Amygdala (tissue), 56 donors: Measurements from ENCODE around the gene ANKRD24.
"Not testable (repeated sequence)": the region's sequence is repeated elsewhere in the genome, so short reads cannot be mapped to it uniquely, and the experiment has no call there.

Source experiments
- DNase-seq, 56 donors: peaks; one replicate each; lab custom pipeline; 2025; lab: John Stamatoyannopoulos, UW

Gene ANKRD24

DNA sequence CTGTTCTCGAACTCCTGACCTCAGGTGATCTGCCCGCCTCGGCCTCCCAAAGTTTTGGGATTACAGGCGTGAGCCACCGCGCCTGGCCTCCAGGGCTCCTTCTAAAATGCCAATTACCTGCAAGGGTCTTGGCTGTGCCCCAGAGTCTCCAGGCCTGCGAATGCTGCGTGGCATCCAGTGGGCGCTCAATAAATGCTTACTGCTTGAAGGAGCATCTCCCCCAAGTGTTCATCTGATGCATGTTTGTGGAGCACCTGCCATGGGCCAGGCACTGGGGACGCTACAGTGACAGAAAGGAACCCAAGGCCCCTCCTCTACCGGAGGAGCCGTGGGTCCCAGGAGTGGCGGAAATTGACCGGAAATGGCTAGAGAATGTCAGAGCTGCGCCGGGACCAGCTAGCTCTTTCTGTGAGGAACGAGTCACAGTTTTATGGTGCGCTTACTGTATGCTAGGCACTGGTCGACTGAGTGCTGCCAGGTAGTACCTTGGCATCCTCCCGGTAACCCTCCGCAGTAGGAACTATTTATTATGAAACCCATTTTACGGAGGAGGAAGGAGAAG is 14.2 kb downstream of the ANKRD24 start:
- DNase-seq = no peak

DNA sequence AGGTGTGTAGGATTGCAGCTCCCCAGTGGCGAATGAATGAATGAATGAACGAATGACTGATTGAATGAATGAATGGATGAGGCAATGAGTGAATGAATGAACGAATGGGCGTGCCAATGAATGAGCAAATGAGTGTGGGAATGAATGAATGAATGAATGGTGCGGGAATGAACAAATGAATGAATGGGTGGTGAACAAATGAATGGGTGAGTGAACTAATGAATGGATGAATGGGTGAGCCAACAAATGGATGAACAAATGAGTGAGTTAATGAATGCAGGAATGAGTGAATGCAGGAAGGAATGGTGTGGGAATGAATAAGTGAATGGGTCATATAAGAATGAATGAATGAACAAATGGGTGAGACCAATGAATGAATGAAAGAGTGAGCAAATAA is 14.7 kb downstream of the ANKRD24 start:
- no peak for DNase-seq

DNA sequence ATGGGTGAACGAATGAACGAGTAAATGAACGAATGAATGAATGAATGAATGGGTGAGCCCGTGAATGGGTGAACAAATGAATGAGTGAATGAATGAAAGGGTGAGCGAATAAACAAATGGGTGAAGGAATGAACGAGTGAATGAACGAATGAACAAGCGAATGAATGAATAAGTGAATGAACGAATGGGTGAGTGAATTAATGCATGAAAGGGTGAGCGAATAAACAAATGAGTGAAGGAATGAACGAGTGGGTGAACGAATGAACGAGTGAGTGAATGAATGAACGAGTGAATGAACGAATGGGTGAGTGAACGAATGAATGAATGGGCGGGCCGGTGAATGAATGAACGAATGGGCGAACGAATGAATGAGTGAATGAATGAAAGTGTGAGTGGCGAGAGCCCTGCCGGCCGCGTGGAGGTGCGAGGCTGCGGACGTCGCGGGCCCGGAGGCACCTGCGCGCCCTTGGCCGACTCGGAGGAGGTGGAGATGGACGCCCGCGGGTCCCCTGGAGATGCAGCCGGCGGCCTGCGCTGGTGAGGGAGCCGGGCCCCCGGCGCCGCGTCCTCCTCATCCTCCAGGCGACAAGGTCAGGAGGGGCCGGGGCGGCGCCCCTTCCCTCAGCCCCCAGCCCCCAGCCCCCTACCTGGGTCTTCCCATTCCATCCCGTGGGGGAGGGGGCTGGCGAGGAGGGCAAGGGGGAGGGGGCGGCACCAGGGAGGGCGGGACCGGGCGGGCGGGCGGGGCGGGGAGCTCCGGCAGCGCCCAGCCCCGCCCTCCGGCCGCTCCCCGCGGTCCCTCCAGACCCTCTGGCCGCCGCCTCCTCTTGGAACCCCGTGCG is 15.4 kb downstream of the ANKRD24 start:
- DNase-seq = peak in 1 of 56 donors; percentile 17

GRCh38 chr19:4198467-4199126 is 16.1 kb downstream of the ANKRD24 start:
- peak in 1 of 56 donors; percentile 17 for DNase-seq

GRCh38 chr19:4199699-4200293 is 17.3 kb downstream of the ANKRD24 start:
- DNase-seq = no peak

GRCh38 chr19:4200940-4201542 is 18.6 kb downstream of the ANKRD24 start:
- no peak for DNase-seq

DNA sequence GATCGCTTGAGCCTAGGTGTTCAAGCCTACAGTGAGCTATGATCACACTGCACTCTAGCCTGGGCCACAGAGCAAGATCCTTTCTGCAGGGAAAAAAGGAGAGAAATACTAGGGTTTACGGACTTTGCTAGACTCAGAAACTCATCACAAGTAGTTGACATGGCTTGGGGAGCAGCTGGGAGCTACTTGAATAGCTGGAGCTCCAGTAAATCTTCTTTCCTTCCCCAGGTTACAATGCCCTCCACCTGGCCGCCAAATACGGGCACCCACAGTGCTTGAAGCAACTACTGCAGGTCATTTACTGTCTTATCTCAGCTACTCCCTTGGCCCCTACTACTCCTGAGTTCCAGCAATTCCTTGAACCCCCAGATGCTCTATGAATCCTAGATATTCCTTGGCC is 19.3 kb downstream of the ANKRD24 start:
- DNase-seq = no peak

DNA sequence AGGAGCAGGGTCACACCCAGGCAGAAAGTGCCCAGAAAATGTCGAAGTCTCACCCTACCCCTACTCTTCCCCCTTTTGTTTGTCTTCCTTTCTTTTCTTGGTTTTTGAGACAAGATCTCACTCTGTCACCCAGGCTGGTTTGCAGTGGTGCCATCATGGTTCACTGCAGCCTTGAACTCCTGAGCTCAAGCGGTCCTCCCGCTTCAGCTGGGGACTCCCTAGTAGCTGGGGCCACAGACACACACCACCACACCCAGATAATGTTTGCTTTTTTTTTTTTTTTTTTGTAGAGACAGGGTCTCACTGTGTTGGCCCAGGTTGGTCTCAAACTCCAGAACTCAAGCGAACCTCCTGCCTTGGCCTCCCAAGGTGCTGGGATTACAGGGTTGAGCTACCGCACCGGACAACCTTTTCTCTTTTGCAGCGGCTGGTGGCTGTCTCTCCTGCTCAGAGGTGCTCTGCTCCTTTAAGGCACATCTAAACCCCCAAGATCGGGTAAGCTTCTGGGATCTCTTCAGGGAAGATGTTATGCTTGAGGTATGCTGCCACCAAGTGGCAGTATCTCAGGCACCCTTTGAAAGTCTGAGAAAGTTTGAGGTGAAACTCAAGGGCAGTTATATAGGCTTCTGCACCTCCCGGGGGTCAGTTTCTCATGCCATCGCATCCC is 24.5 kb downstream of the ANKRD24 start:
- no peak for DNase-seq

- DNase-seq = no peak
These were observed 26.1 kb downstream of the ANKRD24 start for GRCh38 chr19:4208385-4209094.

DNA sequence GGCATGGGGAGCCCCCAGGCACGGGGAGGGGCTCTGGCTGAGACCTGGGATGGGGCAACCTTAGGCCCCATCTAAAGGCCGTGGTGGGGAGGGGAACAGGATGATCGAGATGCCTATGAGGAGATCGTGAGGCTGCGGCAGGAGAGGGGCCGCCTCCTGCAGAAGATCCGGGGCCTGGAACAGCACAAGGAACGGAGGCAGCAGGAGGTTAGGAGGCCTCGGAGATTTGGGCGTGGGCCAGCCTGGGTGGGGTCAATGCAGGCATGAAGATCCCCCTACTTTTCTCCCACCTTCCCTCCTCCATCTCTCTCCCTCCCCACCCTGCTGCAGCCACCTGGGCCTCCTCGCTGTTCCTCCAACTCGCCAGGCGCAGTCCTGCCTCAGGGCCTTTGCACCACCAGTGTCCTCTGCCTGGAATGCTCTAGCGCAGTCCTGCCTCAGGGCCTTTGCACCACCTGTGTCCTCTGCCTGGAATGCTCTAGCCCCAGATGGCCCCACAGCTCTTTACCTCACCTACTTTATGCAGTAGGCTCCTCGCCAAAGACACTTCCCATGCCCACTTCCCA is 27.8 kb downstream of the ANKRD24 start:
- no peak for DNase-seq

- no peak for DNase-seq
These were observed 30.6 kb downstream of the ANKRD24 start for GRCh38 chr19:4213116-4213515.

GRCh38 chr19:4215807-4216206 is 33.3 kb downstream of the ANKRD24 start:
- DNase-seq = no peak

- DNase-seq = no peak
These were observed 34.4 kb downstream of the ANKRD24 start for GRCh38 chr19:4216846-4217245.

DNA sequence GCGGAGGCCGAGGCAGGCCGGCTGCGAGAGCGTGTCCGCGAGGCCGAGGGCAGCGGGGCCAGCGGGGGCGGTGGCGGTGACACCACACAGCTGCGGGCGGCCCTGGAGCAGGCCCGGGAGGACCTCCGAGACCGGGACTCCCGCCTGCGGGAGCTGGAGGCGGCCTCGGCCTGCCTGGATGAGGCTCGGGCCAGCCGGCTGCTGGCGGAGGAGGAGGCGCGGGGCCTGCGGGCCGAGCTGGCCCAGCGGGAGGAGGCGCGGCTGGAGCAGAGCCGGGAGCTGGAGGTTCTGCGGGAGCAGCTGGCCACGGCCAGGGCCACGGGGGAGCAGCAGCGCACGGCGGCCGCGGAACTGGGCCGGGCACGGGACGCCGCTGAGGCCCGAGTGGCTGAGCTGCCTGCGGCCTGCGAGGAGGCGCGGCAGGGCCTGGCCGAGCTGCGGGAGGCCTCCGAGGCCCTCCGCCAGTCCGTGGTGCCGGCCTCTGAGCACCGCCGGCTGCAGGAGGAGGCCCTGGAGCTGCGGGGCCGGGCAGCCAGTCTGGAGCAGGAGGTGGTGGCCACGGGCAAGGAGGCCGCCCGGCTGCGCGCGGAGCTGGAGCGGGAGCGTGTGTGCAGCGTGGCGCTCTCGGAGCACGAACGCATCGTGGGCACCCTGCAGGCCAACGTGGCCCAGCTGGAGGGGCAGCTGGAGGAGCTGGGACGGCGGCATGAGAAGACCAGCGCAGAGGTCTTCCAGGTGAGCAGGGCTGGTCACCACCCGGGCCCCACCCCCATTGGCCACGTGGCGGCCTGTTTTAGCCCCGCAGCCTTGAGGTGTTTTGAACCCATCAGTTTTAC is 35.2 kb downstream of the ANKRD24 start:
- DNase-seq = no peak

DNA sequence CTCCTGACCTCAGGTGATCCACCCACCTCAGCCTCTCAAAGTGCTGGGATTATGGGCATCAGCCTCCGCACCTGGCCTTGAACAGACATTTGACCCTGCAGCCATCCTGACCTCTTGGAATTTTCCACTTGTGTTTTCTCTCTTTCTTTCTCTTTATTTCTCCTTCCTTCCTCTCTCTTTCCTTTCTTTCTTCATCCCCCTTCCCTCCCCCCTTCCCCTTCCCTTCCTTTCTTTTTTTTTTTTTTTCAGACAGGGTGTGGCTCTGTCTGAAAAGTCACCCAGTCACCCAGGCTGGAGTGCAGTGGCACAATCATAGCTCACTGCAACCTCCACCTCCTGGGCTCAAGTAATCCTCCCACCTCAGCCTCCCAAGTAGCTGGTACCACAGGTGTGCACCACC is 36.0 kb downstream of the ANKRD24 start:
- DNase-seq = not testable (repeated sequence)

DNA sequence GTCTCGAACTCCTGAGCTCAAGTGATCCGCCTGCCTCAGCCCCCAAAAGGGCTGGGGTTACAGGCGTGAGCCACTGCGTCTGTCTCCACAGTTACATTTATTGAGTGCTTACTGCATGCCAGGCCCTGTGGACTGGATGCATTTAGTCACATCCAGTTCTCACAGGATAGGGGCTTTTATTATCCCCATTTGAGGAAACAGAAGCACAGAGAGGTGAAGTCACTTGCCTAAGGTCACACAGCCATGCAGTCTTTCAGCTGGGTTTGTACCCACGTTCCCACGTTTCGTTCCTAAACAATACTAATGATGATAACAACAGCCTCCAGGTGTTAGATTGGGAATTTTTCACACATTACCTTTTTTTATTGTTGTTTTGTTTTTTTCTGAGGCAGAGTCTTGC is 37.7 kb downstream of the ANKRD24 start:
- no peak for DNase-seq

- DNase-seq = peak in 24 of 56 donors; percentile 1 to 75 (median 24)
These were observed 42.0 kb downstream of the ANKRD24 start for GRCh38 chr19:4224470-4224869.

DNA sequence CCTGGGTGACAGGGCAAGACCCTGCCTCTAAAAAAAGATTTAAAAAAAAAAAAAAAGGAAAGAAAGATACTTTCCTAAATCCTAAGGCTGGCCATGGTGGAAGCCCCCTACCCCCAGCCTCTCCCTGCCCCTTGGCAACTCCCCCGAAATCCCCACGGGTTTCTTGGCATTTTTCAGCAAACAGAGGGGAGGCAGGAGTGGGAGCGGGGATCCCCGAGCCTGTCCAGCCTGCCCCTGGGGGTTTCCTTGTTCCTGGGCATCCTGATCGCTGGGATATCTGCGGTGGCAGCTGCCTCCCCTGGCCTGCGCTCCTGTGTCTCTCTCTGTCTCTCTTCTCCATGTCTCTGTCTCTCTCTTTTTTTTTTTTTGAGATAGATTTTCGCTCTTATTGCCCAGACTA is 43.4 kb downstream of the ANKRD24 start:
- no peak for DNase-seq
